HG03354 (cell line): ENCODE results near the gene SAMD11.
"Not testable (repeated sequence)": the region's sequence is repeated elsewhere in the genome, so short reads cannot be mapped to it uniquely, and the experiment has no call there.

Source experiments
- ATAC-seq: cut with Tn5 transposase; IDR thresholded peaks from one replicate; pipeline ENCODE4 v1.9.1; 2021; ENCODE audit warnings: mild to moderate bottlenecking; ENCODE audit not compliant: unreplicated experiment, poor library complexity, severe bottlenecking

SAMD11 gene, protein sequence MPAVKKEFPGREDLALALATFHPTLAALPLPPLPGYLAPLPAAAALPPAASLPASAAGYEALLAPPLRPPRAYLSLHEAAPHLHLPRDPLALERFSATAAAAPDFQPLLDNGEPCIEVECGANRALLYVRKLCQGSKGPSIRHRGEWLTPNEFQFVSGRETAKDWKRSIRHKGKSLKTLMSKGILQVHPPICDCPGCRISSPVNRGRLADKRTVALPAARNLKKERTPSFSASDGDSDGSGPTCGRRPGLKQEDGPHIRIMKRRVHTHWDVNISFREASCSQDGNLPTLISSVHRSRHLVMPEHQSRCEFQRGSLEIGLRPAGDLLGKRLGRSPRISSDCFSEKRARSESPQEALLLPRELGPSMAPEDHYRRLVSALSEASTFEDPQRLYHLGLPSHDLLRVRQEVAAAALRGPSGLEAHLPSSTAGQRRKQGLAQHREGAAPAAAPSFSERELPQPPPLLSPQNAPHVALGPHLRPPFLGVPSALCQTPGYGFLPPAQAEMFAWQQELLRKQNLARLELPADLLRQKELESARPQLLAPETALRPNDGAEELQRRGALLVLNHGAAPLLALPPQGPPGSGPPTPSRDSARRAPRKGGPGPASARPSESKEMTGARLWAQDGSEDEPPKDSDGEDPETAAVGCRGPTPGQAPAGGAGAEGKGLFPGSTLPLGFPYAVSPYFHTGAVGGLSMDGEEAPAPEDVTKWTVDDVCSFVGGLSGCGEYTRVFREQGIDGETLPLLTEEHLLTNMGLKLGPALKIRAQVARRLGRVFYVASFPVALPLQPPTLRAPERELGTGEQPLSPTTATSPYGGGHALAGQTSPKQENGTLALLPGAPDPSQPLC

DNA sequence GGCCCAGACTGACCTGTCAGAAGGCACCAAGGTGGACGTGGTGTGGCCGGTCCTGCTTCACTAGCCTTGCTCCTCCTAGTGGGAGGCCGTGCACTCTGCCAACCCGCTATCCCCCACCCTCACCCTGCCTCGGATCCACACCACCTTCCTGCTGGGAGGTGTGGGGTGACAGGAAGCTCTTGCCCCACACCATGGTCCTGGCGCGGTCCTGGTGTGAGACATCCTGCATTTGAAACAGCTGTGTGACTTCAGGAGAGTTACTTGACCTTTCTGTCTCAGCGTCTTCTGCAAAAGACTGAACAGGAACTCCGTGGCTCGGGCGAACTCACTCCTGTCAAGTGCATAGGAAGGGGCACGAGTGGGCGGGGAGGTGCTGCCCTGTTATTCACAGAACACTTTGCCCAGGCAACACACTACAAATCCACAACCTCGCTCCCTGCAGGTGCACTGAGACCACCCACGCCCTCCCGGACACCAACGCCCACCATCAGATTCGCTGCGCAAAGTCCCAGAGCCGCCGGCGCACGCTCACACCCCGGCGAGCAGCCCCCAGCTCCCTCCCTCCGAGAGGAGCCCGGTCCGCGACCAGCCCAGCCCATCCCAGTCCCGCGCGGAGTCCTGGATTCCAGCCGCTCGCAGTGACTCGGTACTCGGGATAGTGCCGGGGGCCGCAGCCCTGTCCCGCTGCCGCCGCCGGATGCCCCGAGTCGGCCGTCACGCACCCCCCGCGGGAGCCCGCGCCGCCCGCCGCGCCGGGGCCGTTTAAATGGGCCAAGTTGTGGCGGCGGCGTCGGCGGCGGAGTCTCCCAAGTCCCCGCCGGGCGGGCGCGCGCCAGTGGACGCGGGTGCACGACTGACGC is at the start of gene SAMD11:
SAMD11 (plus strand) TSS at position 793 of the 860 bp plus-strand sequence. CDS start 509 bp downstream, outside the sequence.
- no peak for ATAC-seq

DNA sequence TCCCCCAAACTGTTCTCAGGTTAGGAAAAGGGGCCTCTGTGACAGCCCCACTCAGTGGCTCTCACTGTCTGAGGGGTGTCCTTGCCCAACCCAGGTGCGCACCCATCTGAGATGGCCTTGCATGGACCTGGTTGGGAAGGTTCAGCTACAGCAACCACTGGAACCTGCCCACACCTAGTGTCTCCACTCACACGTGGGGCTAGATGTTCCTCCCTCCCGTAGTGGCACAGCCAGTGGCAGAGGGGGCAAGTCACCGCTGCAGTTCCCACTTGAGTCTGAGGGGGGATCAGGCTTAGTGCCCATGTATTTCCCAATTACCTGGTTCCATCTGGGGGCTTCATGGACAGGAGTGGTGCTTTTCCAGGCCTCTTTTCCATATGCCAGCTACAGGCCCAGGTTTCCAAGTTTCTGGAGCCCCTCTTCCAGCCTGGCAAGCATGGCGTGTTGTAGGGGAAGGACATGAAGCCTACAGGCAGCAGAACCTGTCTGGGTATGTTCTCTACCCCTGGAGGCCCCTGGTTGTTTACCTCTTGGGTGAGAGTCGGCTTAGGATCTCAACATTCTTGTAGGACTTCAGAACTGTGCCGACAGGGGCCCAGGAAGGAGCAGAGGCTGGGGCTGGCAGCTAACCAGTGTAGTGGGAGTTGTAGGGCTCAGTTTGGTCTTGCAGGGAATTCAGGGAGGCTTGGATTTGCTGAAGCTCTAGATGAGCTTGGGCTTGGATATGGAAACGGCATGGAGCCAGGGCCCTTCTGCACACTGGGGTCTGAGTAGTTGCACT is 47.1 kb upstream of the SAMD11 start:
- not testable (repeated sequence) for ATAC-seq

DNA sequence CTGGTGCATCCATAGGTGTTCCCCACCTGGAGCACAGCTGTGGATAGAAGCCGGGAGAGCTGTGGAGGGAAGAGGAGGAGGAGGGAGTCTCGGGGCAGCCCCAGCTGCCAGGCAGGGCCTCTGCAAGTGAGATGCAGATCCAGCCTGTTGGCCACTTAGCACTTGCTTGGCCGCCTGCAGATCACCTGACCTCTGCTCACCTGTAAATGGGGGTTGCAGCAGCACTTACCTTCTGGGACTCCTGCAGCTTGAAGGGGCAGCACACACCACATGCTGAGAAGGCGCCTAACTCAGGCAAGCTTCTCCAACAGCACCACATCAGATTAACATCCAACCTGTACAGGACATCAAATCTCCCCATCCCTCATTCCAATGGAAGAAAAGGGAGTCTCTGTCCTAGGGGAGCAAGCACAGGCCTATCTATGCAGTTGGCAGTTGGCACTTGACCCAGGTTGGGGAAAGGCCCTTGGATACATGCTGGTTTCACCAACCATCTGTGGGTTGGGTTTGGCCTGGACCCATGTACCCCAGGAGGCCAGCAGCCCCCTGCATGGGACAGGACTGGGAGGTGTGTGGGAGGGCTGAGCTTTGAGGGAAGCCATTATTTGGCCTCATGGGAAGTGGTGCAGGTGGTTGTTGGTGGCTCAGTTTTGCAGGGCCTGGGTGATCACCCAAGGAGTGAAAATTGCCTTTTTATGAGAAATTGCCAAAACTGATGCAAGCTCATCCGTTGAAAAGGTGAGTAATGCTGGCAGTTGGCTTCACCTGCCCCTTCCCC is 46.3 kb upstream of the SAMD11 start:
- ATAC-seq, result not testable (repeated sequence)

DNA sequence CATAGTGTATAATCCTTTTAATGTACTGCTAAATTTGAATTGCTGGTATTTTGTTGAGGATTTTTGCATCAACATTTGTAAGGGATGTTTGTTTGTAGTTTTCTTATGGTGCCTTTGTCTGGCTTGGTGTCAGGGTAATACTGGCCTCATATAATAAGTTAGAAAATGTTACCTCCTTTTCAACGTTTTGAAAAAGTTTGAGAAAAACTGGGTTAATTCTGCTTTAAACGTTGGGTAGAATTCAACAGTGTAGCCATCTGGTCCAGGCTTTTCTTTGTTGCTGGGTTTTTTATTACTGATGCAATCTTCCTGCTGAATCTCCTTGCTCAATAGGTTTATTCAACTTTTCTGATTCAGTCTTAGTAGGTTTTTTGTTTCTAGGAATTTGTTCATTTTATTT is 43.2 kb upstream of the SAMD11 start:
- not testable (repeated sequence) for ATAC-seq

DNA sequence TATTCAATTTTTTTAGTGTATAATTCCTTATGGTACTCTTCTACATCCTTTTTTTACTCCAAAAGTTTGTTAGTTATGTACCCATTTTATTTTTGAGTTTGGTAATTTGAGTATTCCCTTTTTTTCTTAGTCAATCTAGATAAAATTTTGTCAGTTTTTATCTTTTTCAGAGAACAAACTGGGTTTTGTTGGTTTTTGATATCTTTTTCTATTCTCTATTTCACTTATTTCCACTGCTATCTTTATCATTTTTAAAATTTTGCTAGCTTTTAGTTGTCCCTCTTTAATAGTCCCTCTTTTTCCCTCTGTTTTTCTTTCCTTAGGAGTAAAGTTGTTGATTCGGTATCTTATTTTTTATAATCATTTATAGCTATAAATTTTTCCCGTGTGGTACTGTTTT is 42.8 kb upstream of the SAMD11 start:
- not testable (repeated sequence) for ATAC-seq

DNA sequence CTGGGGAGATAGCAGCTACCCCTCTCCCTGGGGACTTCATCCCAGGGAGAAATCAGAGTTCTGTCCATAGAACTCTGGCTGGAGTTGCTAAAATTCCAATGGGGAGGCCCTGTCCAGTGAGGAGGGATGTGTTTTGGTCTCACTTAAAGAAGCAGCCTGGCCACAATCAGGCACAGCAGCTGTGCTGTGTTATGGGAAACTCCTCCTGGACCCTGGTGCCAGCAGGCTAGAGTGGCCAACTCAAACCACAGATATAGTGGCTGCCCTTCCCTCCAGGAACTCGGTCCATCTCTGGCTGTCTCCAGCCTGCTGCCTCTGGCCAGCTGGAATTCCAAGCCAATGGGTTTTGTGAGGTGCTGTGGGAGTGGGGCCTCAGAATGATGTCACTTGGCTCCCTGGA is 37.4 kb upstream of the SAMD11 start:
- no peak for ATAC-seq

DNA sequence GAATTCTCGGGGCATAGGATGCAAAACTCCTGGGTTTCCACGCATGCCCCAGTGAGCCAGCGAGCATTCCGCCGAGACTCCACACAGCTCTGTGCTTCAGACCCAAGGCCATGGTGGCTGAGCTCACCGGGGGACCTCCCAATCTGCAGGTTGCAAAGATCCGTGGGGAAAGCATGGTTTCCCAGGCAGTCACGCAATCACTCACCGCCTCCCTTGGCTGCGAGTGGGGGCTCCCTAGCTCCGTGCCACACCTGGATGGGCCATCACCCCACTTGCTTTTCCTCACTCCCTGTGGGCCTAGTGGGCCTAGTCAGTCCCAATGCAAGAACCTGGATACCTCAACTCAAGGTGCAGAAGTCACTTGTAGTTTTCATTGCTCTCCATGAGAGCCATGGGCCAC is 37.0 kb upstream of the SAMD11 start:
- no peak for ATAC-seq

DNA sequence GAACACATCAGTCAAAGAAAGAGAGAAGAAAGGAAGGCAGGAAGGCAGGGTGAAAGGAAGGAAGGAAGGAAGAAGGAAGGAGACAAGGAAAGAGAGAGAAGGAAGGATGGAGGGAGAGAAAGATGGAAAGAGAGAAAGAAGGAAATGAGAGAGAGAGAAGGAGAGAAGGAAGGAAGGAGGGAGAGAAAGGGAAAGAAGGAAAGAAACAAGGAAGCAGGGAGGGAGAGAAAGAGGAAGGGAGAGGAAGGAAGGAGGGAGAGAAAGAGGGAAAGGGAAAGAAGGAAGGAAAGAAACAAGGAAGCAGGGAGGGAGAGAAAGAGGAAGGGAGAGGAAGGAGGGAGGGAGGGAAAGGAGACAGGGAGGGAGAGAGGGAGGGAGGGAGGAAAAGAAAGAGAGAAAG is 35.4 kb upstream of the SAMD11 start:
- ATAC-seq, result no peak

DNA sequence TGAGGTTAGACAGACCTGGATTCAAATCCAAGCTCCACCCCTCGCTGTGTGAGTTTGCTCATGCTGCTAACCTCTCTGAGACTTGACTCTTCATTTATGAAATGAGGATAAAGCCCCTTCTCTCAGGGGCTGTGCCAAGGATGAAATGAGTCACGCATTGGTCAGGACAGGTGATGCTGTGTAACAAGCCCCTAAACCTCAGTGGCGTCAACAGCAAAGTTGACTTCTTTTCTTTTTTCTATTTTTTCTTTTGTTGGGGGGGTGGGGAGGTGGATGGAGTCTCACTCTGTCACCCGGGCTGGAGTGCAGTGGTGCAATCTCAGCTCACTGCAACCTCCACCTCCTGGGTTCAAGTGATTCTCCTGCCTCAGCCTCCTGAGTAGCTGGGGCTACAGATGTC is 33.9 kb upstream of the SAMD11 start:
- ATAC-seq, result not testable (repeated sequence)

DNA sequence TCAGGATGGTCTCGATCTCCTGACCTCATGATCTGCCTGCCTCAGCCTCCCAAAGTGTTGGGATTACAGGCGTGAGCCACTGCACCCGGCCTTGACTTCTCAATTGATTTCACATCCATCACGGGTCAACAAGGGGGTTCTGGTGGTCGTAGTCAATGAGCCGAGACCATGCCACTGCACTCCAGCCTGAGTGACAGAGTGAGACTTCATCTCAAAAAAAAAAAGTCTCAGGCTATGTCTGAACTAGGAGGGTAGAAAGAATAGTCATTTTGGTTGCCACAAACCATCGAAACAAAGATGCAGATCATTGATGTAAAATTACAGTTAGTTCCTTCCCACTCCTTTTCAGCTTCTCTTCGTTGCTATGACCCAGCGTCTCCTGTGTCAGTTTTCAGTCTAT is 33.5 kb upstream of the SAMD11 start:
- not testable (repeated sequence) for ATAC-seq

DNA sequence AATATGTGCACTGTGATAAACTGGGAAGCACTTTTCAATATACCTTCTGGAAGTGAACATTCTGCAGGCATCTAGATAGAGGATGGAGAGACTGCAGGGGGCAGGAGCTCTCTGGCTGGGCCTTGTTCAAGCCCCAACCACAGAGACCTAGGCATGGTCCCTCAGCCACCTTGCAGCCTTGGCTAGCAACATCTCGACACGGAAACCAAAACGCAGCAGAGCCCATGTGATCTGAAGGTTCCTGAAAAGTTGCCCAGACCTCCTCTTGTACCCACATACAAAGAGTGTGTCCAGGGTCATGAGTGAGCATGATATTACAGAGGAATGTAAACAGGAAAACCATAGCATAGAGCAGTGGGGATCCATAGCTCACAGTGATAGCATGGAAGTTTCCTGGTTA is 33.1 kb upstream of the SAMD11 start:
- no peak for ATAC-seq

DNA sequence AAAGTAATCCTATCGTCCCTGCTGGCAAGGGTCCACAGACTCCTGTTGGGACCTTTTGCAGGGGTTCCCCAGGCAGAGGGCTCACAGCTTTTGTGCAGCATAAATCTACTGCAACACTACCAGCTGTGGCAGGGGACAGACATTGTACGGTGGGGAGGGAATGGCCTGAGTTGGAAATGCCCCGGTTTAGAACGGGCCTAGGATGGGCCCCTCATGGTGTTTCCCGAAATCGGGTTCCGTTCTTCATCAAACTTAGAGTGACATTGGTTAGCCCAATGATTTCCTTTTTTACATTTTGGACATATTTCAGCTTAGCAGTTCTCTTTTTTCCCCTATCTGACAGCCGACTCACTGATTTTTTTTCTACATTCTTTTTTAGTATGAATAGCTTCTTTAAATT is 26.5 kb upstream of the SAMD11 start:
- ATAC-seq, result no peak

DNA sequence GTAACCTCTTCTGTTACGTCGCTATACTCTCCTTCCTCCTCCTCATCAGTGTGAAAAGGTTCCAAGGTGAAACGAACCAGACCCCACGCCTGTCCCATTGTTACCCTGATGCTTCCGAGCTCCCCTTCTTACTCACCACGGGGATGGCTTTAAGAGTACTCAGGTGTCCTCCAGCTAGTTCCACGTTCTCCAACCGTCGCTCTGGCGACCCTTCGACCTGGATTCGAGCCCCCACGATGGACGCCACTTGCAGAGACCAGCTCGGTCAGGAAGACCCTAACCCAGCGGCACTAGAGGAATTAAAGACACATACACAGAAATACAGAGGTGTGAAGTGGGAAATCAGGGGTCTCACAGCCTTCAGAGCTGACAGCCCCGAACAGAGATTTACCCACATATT is 25.8 kb upstream of the SAMD11 start:
- ATAC-seq, result not testable (repeated sequence)

DNA sequence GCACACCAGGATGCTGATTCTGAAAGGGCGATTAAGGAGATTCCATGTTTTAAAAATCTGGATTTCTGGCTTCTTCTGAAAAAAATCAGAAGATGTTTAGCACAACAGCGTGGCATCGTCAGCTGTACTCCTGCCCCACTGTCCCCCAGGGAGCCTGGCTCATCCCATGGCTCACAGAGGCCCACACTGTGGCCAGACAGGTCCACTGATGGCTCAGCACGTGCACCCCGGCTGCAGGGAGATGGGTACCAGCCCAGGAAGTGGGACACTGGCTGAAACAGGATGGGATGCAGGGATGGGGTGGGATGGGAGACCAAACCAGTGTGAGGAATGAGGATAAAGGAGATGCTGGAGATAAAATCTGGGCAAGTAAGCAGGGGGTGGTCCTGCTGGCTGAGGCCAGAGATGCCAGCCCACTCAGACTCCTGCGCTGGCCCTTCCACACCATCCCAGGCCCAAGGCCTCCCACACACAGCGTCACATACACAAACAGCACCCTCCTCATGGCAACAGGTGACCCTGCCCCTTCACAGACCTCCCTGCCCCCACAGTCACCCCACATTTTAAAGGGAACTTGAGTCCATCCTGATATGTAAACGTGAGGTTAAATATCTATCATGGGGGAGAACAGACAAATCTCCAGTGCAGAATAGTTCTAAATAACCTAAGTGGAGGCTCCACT is 23.9 kb upstream of the SAMD11 start:
- no peak for ATAC-seq

DNA sequence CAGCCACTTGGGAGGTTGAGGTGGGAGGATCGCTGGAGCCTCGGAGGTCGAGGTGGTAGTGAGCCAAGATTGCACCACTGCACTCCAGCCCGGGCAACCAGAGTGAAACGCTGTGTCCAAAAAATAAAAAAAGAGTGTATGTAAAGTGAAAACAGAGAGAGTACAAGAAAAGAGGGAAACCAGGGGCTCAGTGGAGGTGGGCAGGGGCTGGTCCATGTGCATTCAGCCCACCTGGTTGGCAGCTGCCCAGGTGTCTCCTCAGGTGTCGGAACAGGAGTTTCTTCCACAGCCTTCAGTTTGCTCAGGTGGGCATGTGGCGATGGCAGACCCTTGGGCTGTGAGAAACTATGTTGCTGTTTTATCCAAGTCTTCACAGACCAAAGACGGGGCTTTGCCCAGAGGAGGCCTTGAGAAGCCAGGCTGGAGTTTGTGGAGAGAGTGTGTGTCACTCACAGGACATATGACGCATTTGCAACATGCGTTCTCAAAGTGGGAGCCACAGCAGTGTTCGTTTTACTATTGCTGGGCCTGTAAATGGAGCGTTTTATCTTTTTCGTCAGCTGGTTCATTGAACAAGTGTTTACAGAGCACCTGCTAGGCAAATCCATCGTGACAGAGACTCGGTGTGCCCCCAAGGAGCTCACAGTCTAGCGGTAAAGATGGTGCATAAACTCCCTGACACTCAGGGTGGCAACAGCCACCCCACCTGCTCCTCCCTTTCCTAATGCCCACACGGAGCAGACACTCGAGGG is 22.4 kb upstream of the SAMD11 start:
- ATAC-seq, result no peak

DNA sequence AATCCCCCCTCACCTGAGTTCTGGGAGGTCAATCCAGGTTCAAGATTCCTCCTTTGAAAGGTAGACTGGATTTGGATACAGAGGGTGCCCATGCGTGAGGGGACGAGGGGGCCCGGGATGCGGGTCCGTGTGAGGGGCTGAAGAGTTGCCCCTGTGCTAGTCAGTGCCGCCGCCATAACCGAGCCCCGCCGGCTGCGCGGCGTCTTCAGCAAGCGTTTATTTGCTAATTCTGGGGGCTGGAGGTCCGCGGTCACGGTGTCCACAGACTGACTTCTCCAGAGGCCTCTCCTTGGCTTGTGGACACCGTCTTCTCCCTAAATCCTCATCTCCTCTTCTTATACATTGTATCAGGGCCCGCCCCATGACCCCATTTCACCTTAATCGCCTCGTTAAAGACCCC is 20.9 kb upstream of the SAMD11 start:
- ATAC-seq, result no peak

DNA sequence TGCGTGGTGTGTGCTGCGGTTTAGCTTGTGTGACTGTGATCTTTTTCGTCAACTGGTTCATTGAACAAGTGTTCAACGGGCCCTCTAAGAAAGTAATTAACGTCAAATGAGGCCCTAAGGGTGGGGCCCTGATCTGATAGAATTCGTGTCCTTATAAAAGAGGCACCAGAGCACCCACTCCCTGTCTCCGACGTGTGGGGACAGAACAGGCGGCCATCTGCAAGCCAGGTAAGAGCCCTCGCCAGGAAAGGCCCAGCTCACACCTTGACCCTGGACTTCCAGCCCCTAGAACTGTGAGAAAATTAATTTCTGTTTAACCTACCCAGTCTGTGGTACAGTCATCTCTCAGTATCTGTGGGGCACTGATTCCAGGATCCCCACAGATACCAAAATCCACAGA is 20.4 kb upstream of the SAMD11 start:
- no peak for ATAC-seq
